Natural killer cell (primary cell): ENCODE measurements around the gene RANBP9. TPM values are rescaled to one million over a fixed set of nuclear protein-coding genes. Genes with fewer than 3 reads are reported as not detected.

Experiments used
- ATAC-seq, 3 donors: fragments of 150-1000 bp in 2 of 3; fragments of 200-7000 bp in 1 of 3; cut with Tn5 transposase; 1 replicate in 1 of 3; 2 replicates in 2 of 3; pipeline ENCODE4 v1.10.0; 2021; ENCODE audit warnings: mild to moderate bottlenecking in 2 of 3, moderate library complexity in 2 of 3
- DNase-seq, 2 donors: peaks; one replicate each; pipeline versions ENCODE4 v3.0.0 to v3.0.0-alpha.2; 2013 to 2021; ENCODE audit warnings: mixed read lengths in 1 of 2
- H3K27ac ChIP-seq: one replicate; pipeline ENCODE4 v1.5.1; 2013; ENCODE audit warnings: mild to moderate bottlenecking, low read length
- H3K27me3 ChIP-seq: one replicate; pipeline ENCODE4 v1.6.1; 2013; ENCODE audit warnings: low read length; ENCODE audit not compliant: control insufficient read depth, insufficient read depth
- H3K36me3 ChIP-seq: one replicate; pipeline ENCODE4 v1.6.1; 2013; ENCODE audit warnings: low read length; ENCODE audit not compliant: control insufficient read depth, insufficient read depth
- H3K4me1 ChIP-seq: one replicate; pipeline ENCODE4 v1.6.1; 2013; ENCODE audit warnings: low read length; ENCODE audit not compliant: control insufficient read depth, insufficient read depth
- H3K4me3 ChIP-seq: one replicate; pipeline ENCODE4 v1.5.1; 2013; ENCODE audit warnings: low read length
- H3K9me3 ChIP-seq: one replicate; pipeline ENCODE4 v1.6.1; 2013; ENCODE audit warnings: low read length; ENCODE audit not compliant: control insufficient read depth, insufficient read depth
- H3K27ac Mint-ChIP-seq, 2 donors: one replicate each; pipeline ENCODE4 v1.8.0; 2022; ENCODE audit warnings: mild to moderate bottlenecking in 2 of 2, mixed read lengths in 2 of 2, moderate library complexity in 1 of 2
- H3K27me3 Mint-ChIP-seq, 2 donors: one replicate each; pipeline ENCODE4 v1.8.0; 2022; ENCODE audit warnings: low read depth in 2 of 2, mixed read lengths in 2 of 2
- H3K36me3 Mint-ChIP-seq: one replicate; pipeline ENCODE4 v1.8.0; 2022; ENCODE audit warnings: mixed read lengths
- H3K4me1 Mint-ChIP-seq, 2 donors: one replicate each; pipeline ENCODE4 v1.8.0; 2022; ENCODE audit warnings: mixed read lengths in 2 of 2
- H3K4me3 Mint-ChIP-seq: one replicate; pipeline ENCODE4 v1.8.0; 2022; ENCODE audit warnings: mild to moderate bottlenecking, moderate library complexity, mixed read lengths
- H3K9me3 Mint-ChIP-seq, 2 donors: one replicate each; pipeline ENCODE4 v1.8.0; 2022; ENCODE audit warnings: mixed read lengths in 2 of 2
- CTCF ChIP-seq: fragments of 200-600 bp; IDR thresholded peaks from one replicate; pipeline ENCODE4 v1.8.0; 2022; ENCODE audit warnings: antibody characterized with exemption
- WGBS: methylation state at CpG from one replicate; pipeline ENCODE4 v1.1.7; 2013; ENCODE audit warnings: missing lambda C conversion rate; ENCODE audit not compliant: insufficient coverage; 5-methylcytosine and 5-hydroxymethylcytosine counted together
- intact Hi-C: fragments of 100-400 bp; cut with micrococcal nuclease; formaldehyde crosslinking; loops from one replicate; pipeline ENCODE4 v1.14.2; 2022
- total RNA-seq, 4 donors: library from RNA; stranded (reverse); fragments of 120-200 nt in 1 of 4; gene quantifications; one replicate each; pipeline versions ENCODE4 v1.2.3 to v1.2.4, GENCODE V29; 2013 to 2022

RANBP9 gene
- total RNA-seq, 3 donors from 2014 or later (not counting 1 experiment from before 2014, with no cell fraction given) = 52.2 to 62.5 (median 57.6) TPM

GRCh38 chr6:13664703-13665352 lies 46.8 kb downstream of the RANBP9 start:
- Mint-ChIP-seq H3K27ac (peak overlapping the region; percentile 71 to 76), H3K4me3 (no peak overlapping the region), H3K9me3 (no peaks in the 10 kb centered on the region), H3K36me3 (no peaks in the 10 kb centered on the region), H3K4me1 (peaks cover 95 to 96% of the 10 kb centered on the region in 2 donors), H3K27me3 (no peaks in the 10 kb centered on the region)
- no peak overlapping the region for H3K4me3 ChIP-seq
- TF ChIP-seq CTCF = no peak
- no peaks in the 10 kb centered on the region for H3K27me3 ChIP-seq
- H3K9me3 ChIP-seq = no peaks in the 10 kb centered on the region
- intact Hi-C loops = loop anchor here (5.0 kb wide), 1 partner anchor 47 kb away; the partner anchor contains the start of gene RANBP9
- ATAC-seq (no peak), DNase-seq (no peak)
- no peak overlapping the region for H3K27ac ChIP-seq
- peaks cover 15% of the 10 kb centered on the region for H3K4me1 ChIP-seq
- H3K36me3 ChIP-seq = no peaks in the 10 kb centered on the region

- no peak for TF ChIP-seq CTCF
- Histone ChIP-seq H3K4me1 (peaks cover 11% of the 10 kb centered on the region), H3K4me3 (no peak overlapping the region), H3K9me3 (no peaks in the 10 kb centered on the region), H3K36me3 (no peaks in the 10 kb centered on the region), H3K27ac (no peak overlapping the region), H3K27me3 (no peaks in the 10 kb centered on the region)
- no peaks in the 10 kb centered on the region for H3K27me3 Mint-ChIP-seq
- DNase-seq = no peak
- peak overlapping the region; percentile 76 to 77 for H3K27ac Mint-ChIP-seq
- H3K4me3 Mint-ChIP-seq = no peak overlapping the region
- intact Hi-C loops = no loop called here
- WGBS = 96% methylated on average over 4 of the region's 4 CpGs
- no peaks in the 10 kb centered on the region for H3K9me3 Mint-ChIP-seq
- peaks cover 90 to 97% of the 10 kb centered on the region in 2 donors for H3K4me1 Mint-ChIP-seq
- H3K36me3 Mint-ChIP-seq = no peaks in the 10 kb centered on the region
- no peak for ATAC-seq
These were observed 47.6 kb downstream of the RANBP9 start for GRCh38 chr6:13663986-13664385.

GRCh38 chr6:13662651-13663334 lies 48.8 kb downstream of the RANBP9 start:
- H3K9me3 Mint-ChIP-seq = no peaks in the 10 kb centered on the region
- TF ChIP-seq CTCF = no peak
- intact Hi-C loops = no loop called here
- H3K4me3 Mint-ChIP-seq = peak overlapping the region; percentile 14
- H3K36me3 ChIP-seq = no peaks in the 10 kb centered on the region
- DNase-seq = no peak
- peaks cover 78 to 87% of the 10 kb centered on the region in 2 donors for H3K4me1 Mint-ChIP-seq
- H3K4me1 ChIP-seq = peaks cover 11% of the 10 kb centered on the region
- H3K9me3 ChIP-seq = no peaks in the 10 kb centered on the region
- no peak overlapping the region for H3K27ac ChIP-seq
- no peaks in the 10 kb centered on the region for H3K27me3 Mint-ChIP-seq
- no peaks in the 10 kb centered on the region for H3K27me3 ChIP-seq
- H3K36me3 Mint-ChIP-seq = no peaks in the 10 kb centered on the region
- H3K27ac Mint-ChIP-seq = peak overlapping the region; percentile 76 to 77
- 100% methylated on average over 1 of the region's 3 CpGs for WGBS
- H3K4me3 ChIP-seq = no peak overlapping the region
- no peak for ATAC-seq
